NCI-H2107 (cell line): ENCODE results near the gene TBC1D22A.
A peak's percentile ranks its signal among the peaks of the same experiment; 100 is the strongest.
"Not testable (repeated sequence)": the region's sequence is repeated elsewhere in the genome, so short reads cannot be mapped to it uniquely, and the experiment has no call there.

Source experiments
- DNase-seq: peaks from one replicate; lab custom pipeline; 2025; lab: John Stamatoyannopoulos, UW

Gene TBC1D22A, protein sequence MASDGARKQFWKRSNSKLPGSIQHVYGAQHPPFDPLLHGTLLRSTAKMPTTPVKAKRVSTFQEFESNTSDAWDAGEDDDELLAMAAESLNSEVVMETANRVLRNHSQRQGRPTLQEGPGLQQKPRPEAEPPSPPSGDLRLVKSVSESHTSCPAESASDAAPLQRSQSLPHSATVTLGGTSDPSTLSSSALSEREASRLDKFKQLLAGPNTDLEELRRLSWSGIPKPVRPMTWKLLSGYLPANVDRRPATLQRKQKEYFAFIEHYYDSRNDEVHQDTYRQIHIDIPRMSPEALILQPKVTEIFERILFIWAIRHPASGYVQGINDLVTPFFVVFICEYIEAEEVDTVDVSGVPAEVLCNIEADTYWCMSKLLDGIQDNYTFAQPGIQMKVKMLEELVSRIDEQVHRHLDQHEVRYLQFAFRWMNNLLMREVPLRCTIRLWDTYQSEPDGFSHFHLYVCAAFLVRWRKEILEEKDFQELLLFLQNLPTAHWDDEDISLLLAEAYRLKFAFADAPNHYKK

DNA sequence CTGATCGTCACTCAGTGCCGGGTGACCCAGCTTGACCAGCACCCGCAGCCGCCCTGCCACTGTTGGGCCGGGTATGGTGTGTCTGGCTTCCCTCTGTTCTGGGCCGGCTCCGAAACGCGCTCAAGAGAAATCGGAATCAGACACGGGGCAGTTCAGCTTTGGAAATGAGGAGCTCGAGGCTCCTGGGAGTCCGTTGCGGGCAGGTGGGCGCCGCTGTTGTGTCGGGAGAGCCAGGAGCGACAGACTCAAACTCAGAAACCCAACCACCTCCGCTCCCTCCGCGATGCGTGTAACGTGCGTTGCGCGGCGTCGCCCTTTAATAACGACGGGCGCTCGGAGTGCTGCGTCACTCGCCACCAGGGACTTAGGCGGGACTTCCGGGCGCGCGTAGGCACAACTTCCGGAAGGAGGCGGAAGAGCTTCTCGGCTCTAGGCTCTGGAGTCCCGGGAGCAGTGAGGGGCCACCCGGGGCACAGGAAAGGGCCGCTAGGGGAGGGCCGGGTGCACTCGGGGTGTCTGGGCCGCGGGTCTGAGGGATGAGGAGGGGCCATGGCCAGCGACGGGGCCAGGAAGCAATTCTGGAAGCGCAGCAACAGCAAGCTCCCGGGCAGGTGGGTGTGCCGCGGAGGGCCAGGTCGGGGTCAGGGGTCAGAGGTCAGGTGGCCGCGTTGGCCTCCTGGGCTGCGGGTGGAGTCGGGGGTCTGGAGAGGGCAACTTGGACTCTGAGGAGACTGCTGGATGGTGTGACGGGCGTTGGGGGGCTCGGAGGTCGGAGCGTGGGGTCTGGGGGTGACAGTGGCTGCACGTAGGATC lies at the start of gene TBC1D22A:
Gene TBC1D22A, plus strand, starts transcription at position 413 of the 813 bp plus-strand sequence. Its CDS starts 137 bp downstream, at position 550.
- peak; percentile 83 for DNase-seq

- DNase-seq, result no peak
Observed at GRCh38 chr22:46714550-46714949, 47.9 kb upstream of the TBC1D22A start.

- no peak for DNase-seq
Observed at GRCh38 chr22:46719921-46720320, 42.5 kb upstream of the TBC1D22A start.

DNA sequence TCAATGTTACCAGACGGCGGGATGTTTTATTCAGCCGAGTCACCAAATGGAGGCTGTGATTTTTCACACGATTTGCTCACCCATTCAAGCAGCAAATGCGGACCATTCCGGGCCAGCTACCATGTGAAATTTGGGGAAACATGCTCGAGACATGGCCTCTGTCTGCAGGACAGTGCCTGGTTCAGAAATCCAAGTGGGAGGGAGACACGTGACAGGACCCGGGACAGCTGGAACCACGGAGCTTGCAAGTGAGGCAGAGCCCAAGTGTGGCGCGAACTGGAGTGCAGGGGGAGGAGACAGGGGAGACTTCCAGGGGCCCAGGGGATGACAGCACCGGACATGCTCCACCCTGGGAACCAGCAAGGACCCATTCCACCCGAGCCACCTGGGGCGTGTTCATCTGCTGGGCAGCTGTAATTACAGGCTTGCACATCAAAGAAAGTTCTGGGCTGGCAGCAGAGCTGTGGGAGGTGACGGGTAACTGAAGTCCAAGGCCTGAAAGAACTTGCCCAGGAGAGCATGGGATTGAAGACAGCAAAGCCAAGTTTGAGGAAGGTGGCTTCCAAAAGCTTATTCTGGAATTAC lies 40.9 kb upstream of the TBC1D22A start:
- no peak for DNase-seq

- no peak for DNase-seq
Observed at GRCh38 chr22:46723882-46724281, 38.6 kb upstream of the TBC1D22A start.

DNA sequence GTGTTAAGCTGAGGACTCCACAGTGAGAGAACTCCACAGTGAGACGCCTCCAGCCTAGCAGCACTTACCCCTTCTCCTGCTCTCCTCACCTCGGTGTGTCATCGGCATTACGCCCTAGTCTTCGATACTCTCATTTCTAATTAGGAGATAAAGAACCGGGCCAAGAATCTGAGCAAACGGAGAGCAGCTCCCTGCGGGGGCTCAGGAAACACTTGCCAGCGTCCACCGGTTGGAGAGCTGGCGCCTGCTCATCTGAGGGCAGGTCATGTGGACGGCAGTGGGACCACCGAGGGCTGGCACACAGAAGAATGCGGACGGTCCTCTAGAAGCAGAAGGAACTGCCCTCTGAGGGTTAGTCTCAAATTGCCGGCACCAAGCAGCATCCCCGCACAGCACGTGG lies 37.4 kb upstream of the TBC1D22A start:
- no peak for DNase-seq

DNA sequence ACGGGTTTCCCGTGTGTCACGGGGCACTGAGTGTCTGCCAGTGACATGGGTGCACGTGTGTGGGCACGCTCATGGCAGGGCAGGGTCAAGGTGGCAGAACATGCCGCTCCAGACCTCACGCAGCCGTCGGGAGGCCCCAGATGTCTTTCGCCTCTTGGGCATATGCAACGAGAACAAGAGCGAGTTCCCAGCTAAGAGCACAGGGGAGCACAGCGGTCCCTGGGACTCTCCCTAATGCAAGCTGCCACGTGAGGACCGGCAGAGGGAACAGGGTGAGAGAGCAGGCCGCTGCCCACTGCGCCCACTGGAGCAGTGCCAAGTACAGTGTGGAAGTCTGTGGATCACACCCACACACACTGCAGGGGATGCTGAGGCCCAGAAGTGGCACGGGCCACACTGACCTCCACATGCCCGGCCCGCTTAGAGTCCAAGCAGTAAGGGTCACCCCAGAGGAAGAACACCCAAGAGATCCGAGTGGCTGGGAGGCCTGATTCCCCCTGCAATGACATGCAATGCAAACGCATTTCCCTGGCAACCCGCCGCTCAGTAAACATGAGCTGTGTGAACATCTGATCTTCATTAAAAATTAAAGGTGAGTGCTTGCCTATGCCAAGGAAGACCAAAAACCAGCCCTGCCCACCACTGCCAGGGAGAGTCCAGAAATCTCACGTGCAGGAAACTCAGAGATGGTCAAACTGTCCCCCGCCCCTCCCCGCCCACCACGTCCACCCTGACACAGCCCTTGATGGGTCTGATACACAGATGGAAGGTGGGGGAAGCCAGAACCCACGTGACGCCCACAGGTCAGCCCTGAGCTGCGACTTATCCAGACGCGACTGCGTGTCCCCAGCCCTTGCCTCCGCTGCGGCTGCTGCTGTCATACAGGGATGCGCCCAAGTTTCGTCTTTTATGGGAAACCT lies 36.1 kb upstream of the TBC1D22A start:
- no peak for DNase-seq

DNA sequence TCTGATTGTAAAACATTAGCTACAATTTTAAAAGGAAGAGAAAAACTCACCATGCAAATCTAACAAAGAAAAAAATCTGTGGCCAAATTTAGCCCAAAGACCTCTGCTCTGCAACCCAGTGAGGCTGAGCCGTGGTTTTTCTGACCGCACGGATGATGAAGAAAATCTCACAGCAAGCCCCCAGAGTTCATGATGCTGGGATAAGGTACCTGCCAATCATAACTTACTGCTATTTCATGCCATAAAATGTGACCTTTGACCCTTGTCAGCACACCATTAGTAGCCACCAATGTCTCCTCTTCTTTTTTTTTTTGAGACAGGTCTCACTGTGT lies 35.5 kb upstream of the TBC1D22A start:
- no peak for DNase-seq

- DNase-seq, result no peak
Observed at GRCh38 chr22:46727813-46728364, 34.6 kb upstream of the TBC1D22A start.

- no peak for DNase-seq
Observed at GRCh38 chr22:46728470-46728869, 34.0 kb upstream of the TBC1D22A start.

DNA sequence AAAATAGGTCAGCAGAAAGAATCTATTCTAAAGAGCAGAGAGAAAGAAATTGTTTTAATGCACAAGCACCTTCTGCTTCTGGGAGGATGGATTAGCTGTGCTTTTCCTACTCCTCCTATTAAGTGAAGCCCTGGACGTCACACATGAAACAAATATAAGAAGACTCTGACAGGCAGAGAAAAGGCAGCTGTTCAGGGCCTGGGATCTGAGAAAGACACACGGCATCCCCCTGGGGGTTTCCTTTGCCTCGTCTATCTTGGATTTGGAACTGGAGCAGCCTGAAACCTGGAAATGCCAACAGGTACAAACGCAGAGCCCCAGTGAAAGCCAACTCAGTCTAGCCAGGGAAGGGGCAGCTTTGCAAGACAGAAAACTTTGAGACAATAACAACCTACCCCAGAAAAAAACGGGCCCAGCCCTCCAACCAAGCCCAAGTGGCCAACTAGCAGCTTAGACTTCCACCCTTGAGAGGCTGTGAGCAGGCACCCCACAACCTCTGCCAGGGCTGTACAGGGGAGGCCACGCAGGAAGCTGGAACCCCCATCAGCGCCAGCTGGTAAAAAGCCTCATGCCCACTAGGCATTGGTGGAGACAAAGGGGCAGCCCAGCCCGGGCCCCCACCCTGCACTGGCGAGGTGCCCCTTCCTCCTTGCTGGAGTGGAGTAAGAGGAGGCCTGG lies 31.7 kb upstream of the TBC1D22A start:
- DNase-seq, result no peak

GRCh38 chr22:46731246-46732040 lies 31.0 kb upstream of the TBC1D22A start:
- DNase-seq, result no peak

DNA sequence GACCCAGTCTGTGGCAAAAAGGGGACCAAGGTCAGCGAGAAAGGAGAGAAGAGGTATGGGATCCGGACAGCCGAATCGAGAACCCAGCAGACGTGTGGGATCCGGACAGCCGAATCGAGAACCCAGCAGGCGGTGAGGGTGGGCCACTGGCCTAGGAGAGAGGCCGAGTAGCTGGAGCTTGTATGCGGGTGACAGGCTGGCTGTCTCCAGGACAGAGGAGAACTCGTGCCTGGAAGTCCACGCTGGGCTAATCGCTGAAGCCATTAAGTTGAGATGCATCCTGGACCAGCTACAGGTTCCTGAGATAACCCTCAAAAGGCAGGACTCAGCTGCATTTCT lies 30.4 kb upstream of the TBC1D22A start:
- DNase-seq, result no peak

DNA sequence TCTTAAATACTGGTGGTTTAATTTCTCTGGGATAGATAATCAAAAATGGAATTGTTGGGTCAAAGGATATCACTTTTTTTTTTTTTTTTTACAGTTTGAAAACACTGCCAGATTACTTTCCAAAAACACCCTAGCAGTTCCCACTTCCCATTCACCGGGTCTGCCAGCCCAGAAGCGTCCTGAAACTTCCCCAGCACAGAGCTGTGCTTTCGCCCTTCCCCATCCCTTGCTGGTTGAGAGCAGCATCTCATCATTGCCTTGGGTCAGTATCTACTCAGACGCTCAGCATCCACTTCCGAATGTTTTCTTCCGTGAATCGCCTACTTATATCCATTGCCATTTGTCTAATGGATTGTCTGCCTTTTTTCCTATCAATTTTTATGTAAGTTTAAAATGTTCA lies 29.9 kb upstream of the TBC1D22A start:
- DNase-seq, result no peak

- DNase-seq, result not testable (repeated sequence)
Observed at GRCh38 chr22:46734213-46734722, 28.2 kb upstream of the TBC1D22A start.

GRCh38 chr22:46734830-46735453 lies 27.5 kb upstream of the TBC1D22A start:
- DNase-seq, result no peak

DNA sequence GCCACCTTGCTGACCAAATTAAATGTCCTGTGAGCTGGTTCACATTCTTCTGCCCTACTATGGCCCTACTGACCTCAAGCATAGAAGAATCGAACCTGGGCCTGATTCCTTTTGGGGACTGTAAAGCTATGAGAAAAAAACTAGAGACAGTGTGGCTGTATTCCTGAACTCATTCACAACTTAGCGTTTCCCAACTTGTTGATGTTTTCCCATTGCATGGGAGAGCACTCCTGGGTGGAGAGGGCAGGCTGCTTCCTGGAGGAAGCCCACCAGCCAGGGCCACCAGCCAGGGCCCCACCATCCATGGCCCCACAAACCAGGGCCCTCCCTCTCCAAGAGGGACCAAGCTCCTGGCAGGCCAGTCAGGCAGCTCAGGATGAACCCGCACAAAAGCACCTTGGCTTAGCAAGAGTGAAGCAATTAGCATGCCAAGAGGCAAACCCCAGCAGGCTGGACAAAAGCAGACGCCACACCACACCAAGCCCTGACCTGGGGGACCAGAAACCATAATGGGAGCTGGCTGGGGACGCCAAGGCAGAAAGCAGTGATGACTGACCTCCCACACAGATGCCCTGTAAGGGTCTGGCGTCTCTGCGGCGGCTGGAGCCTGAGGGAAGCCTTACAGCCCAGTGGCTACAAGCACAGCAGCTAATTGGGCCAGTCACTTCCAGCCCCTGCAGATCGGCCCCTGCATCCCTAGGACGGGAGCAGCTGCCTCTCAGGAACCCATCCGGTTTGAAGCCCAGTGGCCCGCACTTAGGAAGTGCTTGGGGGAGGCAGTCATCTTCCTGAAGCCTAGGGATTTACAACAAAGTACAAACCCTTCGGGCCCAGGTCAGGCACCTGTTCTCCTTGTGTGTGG lies 26.5 kb upstream of the TBC1D22A start:
- DNase-seq, result no peak

DNA sequence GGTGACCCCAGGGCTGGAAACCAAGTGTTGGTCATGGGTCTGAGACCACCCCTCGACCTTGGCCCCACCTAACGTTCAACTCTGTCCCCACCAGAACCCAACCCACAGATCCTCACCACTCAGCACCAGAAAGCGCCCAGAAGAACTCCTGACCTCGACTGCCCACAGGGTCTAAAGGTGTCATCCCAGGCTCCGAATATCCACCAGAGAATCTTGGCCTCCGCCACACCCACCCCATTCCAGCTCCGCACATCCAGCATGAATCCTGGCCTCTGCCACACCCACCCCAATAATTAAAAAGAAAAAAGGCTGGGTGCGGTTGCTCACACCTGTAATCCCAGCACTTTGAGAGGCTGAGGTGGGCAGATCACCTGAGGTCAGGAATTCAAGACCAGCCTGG lies 25.7 kb upstream of the TBC1D22A start:
- DNase-seq, result no peak
